ENCODE measurements around the gene EIF1AD.

GRCh38 chr11:65992056-65992455 is 9.9 kb downstream of the EIF1AD start:
- TF ChIP-seq NR2F6 (CRISPR knock-in tag; IDR thresholded peaks at IDR 0.05) (no peak), CCAR2 (IDR thresholded peaks at IDR 0.05; ENCODE audit: low read depth, low read length) (no peak), E2F1 (CRISPR knock-in tag; IDR thresholded peaks at IDR 0.05) (no peak), NR3C1 (CRISPR knock-in tag; IDR thresholded peaks at IDR 0.05) (no peak), RAD21 (CRISPR knock-in tag; conservative IDR thresholded peaks at IDR 0.05 in 1 of 2, IDR thresholded peaks at IDR 0.05 in 1 of 2) (no peak)

All from K562 (cell line).